ENCODE measurements around the gene PLXNA2.

DNA sequence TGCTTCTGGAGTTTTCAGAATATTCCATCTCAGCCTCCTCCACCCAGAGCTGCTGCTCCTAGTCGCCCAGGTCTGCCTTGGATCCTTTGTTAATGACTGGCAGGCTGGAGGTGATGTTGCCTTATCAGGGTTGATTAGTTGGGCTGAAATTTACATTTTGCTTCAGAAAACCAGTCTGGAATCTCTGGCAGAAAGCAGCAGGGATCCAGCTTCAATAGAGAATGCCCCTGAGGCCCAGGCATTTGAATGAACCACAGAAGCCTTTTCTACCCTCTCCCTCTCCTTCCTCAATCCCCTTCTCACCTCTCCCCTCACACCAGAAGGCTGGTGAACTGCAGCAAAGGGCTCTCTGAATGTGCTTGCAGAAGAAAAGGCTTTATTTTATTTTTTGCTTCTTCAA lies 83.2 kb downstream of the PLXNA2 start:
- TF ChIP-seq, protein P1, sequence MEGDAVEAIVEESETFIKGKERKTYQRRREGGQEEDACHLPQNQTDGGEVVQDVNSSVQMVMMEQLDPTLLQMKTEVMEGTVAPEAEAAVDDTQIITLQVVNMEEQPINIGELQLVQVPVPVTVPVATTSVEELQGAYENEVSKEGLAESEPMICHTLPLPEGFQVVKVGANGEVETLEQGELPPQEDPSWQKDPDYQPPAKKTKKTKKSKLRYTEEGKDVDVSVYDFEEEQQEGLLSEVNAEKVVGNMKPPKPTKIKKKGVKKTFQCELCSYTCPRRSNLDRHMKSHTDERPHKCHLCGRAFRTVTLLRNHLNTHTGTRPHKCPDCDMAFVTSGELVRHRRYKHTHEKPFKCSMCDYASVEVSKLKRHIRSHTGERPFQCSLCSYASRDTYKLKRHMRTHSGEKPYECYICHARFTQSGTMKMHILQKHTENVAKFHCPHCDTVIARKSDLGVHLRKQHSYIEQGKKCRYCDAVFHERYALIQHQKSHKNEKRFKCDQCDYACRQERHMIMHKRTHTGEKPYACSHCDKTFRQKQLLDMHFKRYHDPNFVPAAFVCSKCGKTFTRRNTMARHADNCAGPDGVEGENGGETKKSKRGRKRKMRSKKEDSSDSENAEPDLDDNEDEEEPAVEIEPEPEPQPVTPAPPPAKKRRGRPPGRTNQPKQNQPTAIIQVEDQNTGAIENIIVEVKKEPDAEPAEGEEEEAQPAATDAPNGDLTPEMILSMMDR (IDR thresholded peaks at IDR 0.05; ENCODE audit: insufficient read depth, low read depth, low read length), result no peak
- TF ChIP-seq EZH2 (IDR thresholded peaks at IDR 0.05; ENCODE audit: insufficient read depth, low read length), result no peak

Measured in astrocyte (in vitro differentiated cells and primary cell).